Activated T-cell treated with anti-CD3 and anti-CD28 coated beads, Interleukin-2, amount 50 U/mL, for 72 hours (primary cell): Measurements from ENCODE around the gene RNASE1. TPM values are rescaled to one million over a fixed set of nuclear protein-coding genes. Genes with fewer than 3 reads are reported as not detected.
A peak's percentile ranks its signal among the peaks of the same experiment; 100 is the strongest.
"Not testable (repeated sequence)": the region's sequence is repeated elsewhere in the genome, so short reads cannot be mapped to it uniquely, and the experiment has no call there.

Experiments
- ATAC-seq, 2 donors: fragments of 150-1000 bp; cut with Tn5 transposase; replicated peaks in 1 of 2; 2 replicates each; pipeline ENCODE4 v1.10.0; 2021; ENCODE audit warnings: moderate library complexity in 2 of 2, mild to moderate bottlenecking in 1 of 2
- DNase-seq, 2 donors: peaks; one replicate each; pipeline ENCODE4 v3.0.0; 2021 to 2022; ENCODE audit warnings: mixed read lengths in 1 of 2
- H3K27ac Mint-ChIP-seq: one replicate; pipeline ENCODE4 v1.8.0; 2022; ENCODE audit warnings: mild to moderate bottlenecking, moderate library complexity, mixed read lengths
- H3K27me3 Mint-ChIP-seq: one replicate; pipeline ENCODE4 v1.8.0; 2022; ENCODE audit warnings: low read depth, mixed read lengths
- H3K36me3 Mint-ChIP-seq, 2 donors: one replicate each; pipeline ENCODE4 v1.8.0; 2022; ENCODE audit warnings: mixed read lengths in 2 of 2, mild to moderate bottlenecking in 1 of 2; ENCODE audit not compliant: insufficient read depth in 2 of 2
- H3K4me1 Mint-ChIP-seq: one replicate; pipeline ENCODE4 v1.8.0; 2022; ENCODE audit warnings: low read depth, mixed read lengths
- H3K4me3 Mint-ChIP-seq, 2 donors: one replicate each; pipeline ENCODE4 v1.8.0; 2022; ENCODE audit warnings: mild to moderate bottlenecking in 2 of 2, mixed read lengths in 2 of 2, moderate library complexity in 2 of 2
- H3K9me3 Mint-ChIP-seq, 2 donors: one replicate each; pipeline ENCODE4 v1.8.0; 2022; ENCODE audit warnings: mixed read lengths in 2 of 2
- total RNA-seq, 2 donors: library from RNA; stranded (reverse); gene quantifications; one replicate each; pipeline ENCODE4 v1.2.3, GENCODE V29; 2022

RNASE1 gene
- total RNA-seq, 2 donors from 2014 or later, result not detected

GRCh38 chr14:20775901-20776300, 26.7 kb downstream of the RNASE1 start:
- ATAC-seq (no peak), DNase-seq (no peak)
- no peaks in the 10 kb centered on the region for H3K9me3 Mint-ChIP-seq
- no peak overlapping the region for H3K4me3 Mint-ChIP-seq
- H3K4me1 Mint-ChIP-seq, result peaks cover 2% of the 10 kb centered on the region
- no peaks in the 10 kb centered on the region for H3K27me3 Mint-ChIP-seq
- H3K27ac Mint-ChIP-seq, result no peak overlapping the region
- H3K36me3 Mint-ChIP-seq, result no peaks in the 10 kb centered on the region

DNA sequence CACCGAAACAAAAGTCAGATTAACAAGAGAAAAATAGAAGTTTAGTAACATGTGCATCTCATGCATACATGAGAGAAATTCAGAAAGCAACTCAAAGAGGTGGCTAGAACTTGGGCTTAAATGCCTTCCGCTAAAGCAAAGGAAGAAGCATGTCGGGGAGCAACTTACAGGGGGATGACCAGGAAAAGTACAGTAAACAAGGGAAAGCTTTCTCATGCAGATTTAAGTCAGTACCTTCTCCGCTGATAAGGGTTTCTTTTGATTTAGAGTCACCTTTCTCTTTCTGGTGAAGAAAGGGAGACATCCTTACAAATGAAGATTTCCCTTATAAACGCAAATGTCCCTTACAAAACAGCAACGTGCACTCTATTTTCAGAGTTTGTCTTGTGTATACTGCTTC, 27.6 kb downstream of the RNASE1 start:
- DNase-seq, result no peak

GRCh38 chr14:20774258-20774824, 28.3 kb downstream of the RNASE1 start:
- no peak overlapping the region for H3K27ac Mint-ChIP-seq
- DNase-seq, result no peak
- H3K27me3 Mint-ChIP-seq, result no peaks in the 10 kb centered on the region
- H3K36me3 Mint-ChIP-seq, result no peaks in the 10 kb centered on the region
- no peaks in the 10 kb centered on the region for H3K4me1 Mint-ChIP-seq
- ATAC-seq, result no peak
- no peak overlapping the region for H3K4me3 Mint-ChIP-seq
- H3K9me3 Mint-ChIP-seq, result no peaks in the 10 kb centered on the region

More for the DNA sequence above, 27.6 kb downstream of the RNASE1 start:
- no peaks in the 10 kb centered on the region for H3K27me3 Mint-ChIP-seq
- H3K27ac Mint-ChIP-seq, result no peak overlapping the region
- no peaks in the 10 kb centered on the region for H3K9me3 Mint-ChIP-seq
- no peaks in the 10 kb centered on the region for H3K4me1 Mint-ChIP-seq
- no peaks in the 10 kb centered on the region for H3K36me3 Mint-ChIP-seq
- H3K4me3 Mint-ChIP-seq, result no peak overlapping the region
- no peak for ATAC-seq

DNA sequence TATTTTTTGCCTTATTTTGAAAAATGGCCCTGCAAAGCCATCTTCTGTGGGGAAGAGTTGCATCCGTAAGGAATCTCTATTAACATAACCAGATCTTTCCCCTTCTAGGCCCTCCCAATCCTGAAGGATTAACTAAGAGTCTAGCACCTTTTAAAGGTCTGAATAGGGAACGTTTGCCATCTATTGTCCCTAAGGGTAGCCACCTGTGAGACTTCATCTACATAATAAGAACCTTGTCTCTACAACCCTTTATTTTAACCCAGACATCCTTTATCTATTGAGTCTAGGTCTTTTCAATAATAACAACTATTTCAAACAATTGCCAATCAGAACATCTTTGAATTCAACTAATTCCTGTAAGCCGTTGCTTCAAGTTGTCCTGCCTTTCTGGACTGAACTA, 30.0 kb downstream of the RNASE1 start:
- H3K27me3 Mint-ChIP-seq, result no peaks in the 10 kb centered on the region

DNA sequence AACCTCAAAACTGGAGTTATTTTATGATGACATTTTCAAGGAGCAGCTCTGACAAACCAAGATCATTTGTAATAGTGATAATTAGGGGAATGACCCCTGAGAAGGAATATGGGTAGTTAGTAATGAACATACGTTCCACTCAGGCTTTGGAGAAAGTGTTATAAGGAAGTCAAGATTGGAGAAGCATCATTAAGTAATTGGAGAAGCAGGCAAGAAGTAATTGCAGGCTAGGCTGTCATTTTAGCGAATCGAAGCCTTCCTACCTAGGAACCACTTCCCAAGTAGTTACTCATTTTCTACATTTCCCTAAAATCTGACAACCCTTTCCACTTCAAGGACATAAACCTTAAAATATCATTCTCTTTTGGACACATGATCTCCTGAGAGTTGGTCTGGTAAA, 33.2 kb downstream of the RNASE1 start:
- Mint-ChIP-seq H3K36me3 (no peaks in the 10 kb centered on the region), H3K27me3 (no peaks in the 10 kb centered on the region), H3K9me3 (no peaks in the 10 kb centered on the region), H3K27ac (no peak overlapping the region), H3K4me1 (no peaks in the 10 kb centered on the region), H3K4me3 (no peak overlapping the region)
- ATAC-seq, result no peak
- no peak for DNase-seq

More for the DNA sequence above, 30.0 kb downstream of the RNASE1 start:
- H3K9me3 Mint-ChIP-seq, result no peaks in the 10 kb centered on the region
- ATAC-seq (no peak), DNase-seq (no peak)
- no peak overlapping the region for H3K27ac Mint-ChIP-seq
- no peak overlapping the region for H3K4me3 Mint-ChIP-seq
- no peaks in the 10 kb centered on the region for H3K36me3 Mint-ChIP-seq
- no peaks in the 10 kb centered on the region for H3K4me1 Mint-ChIP-seq

DNA sequence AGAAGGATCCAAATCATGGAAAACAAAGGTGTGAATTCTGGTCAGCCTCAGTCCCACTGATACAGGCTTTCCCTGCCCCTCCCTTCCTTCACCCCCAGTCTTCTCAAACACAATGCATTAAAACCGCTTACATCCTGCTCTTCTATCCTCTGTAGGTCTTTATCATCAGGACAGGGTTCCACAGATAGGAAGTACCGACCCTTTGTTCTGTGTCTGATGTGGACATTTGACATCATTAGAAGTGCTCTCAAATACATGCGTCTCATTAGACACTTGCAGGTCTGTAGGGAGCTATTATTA, 34.1 kb downstream of the RNASE1 start:
- Mint-ChIP-seq H3K27me3 (no peaks in the 10 kb centered on the region), H3K4me1 (no peaks in the 10 kb centered on the region), H3K27ac (no peak overlapping the region), H3K36me3 (no peaks in the 10 kb centered on the region), H3K4me3 (no peak overlapping the region), H3K9me3 (no peaks in the 10 kb centered on the region)
- no peak for ATAC-seq
- DNase-seq, result no peak

- Mint-ChIP-seq H3K4me3 (no peak overlapping the region), H3K36me3 (no peaks in the 10 kb centered on the region), H3K27ac (no peak overlapping the region), H3K9me3 (no peaks in the 10 kb centered on the region), H3K4me1 (no peaks in the 10 kb centered on the region), H3K27me3 (no peaks in the 10 kb centered on the region)
- peak in 1 of 2 donors; percentile 30 for ATAC-seq
- DNase-seq, result no peak
Measured at GRCh38 chr14:20760950-20761349, 41.7 kb downstream of the RNASE1 start.

DNA sequence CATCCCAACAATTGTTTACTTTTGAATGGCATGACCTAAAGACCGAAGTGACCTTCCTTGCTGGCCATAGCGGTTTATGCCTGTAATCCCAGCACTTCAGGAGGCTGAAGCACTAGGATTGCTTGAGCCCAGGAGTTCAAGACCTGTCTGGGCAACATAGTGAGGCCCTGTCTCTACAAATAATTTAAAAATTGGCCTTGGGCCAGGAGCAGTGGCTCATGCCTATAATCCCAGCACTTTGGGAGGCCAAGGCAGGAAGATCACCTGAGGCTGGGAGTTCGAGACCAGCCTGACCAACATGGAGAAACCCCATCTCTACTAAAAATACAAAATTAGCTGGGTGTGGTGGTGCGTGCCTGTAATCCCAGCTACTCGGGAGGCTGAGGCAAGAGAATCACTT, 43.2 kb downstream of the RNASE1 start:
- not testable (repeated sequence) for ATAC-seq, DNase-seq, H3K27me3 Mint-ChIP-seq

GRCh38 chr14:20757965-20758364, 44.7 kb downstream of the RNASE1 start:
- Mint-ChIP-seq H3K27me3 (no peaks in the 10 kb centered on the region), H3K4me1 (no peaks in the 10 kb centered on the region), H3K9me3 (peaks cover 2% of the 10 kb centered on the region in 2 donors), H3K36me3 (peaks cover 1% of the 10 kb centered on the region in 2 donors), H3K27ac (no peak overlapping the region), H3K4me3 (no peak overlapping the region)
- ATAC-seq (no peak), DNase-seq (peak; percentile 14 to 18)

More for the DNA sequence above, 43.2 kb downstream of the RNASE1 start:
- H3K27ac Mint-ChIP-seq, H3K4me3 Mint-ChIP-seq, H3K9me3 Mint-ChIP-seq, H3K36me3 Mint-ChIP-seq, H3K4me1 Mint-ChIP-seq: not testable (repeated sequence)

GRCh38 chr14:20755037-20755436, 47.6 kb downstream of the RNASE1 start:
- Mint-ChIP-seq H3K27ac (no peak overlapping the region), H3K36me3 (peaks cover 9 to 10% of the 10 kb centered on the region in 2 donors), H3K9me3 (peaks cover 7 to 12% of the 10 kb centered on the region in 2 donors), H3K4me3 (no peak overlapping the region), H3K4me1 (peaks cover 2% of the 10 kb centered on the region), H3K27me3 (peaks cover 6% of the 10 kb centered on the region)
- ATAC-seq (no peak), DNase-seq (no peak)

GRCh38 chr14:20754308-20754707, 48.3 kb downstream of the RNASE1 start:
- H3K27me3 Mint-ChIP-seq, result peaks cover 6% of the 10 kb centered on the region
- ATAC-seq, result no peak
- peaks cover 5% of the 10 kb centered on the region for H3K4me1 Mint-ChIP-seq
- H3K9me3 Mint-ChIP-seq, result peaks cover 7 to 12% of the 10 kb centered on the region in 2 donors
- no peak overlapping the region for H3K4me3 Mint-ChIP-seq
- DNase-seq, result no peak
- no peak overlapping the region for H3K27ac Mint-ChIP-seq
- peaks cover 9 to 10% of the 10 kb centered on the region in 2 donors for H3K36me3 Mint-ChIP-seq

DNA sequence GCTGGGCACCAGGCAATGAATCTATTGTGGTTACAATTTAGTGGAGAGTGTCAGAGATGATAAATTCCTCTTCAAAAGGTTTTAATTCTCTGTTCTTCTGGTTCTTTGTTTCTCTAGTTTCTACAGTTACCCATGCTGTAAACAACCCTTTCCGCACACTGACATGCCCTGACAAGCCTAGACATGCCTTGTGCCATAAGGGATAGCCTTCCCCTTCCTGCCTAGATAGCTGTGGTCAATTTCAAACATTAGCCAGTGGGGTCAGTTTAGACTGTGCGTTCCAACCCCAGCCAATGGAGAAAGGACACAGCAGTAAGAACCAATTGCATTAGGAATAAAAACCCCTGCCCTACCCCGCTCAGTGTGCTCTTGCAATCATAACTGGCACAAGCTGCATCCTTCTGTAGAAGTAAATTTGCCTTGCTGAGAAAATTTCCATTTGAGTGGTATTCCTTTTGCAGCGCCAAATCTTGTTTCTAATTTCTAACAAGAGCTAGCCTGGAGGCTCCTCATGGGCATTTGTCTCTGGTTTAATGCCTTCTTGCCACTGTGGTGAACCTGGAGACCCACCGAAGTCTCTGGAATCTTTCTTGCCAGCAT, 50.6 kb downstream of the RNASE1 start:
- peaks cover 12% of the 10 kb centered on the region for H3K27me3 Mint-ChIP-seq
- no peak overlapping the region for H3K27ac Mint-ChIP-seq
- ATAC-seq, result no peak

More for the DNA sequence above, 50.6 kb downstream of the RNASE1 start:
- DNase-seq, result no peak
- Mint-ChIP-seq H3K9me3 (peaks cover 7 to 12% of the 10 kb centered on the region in 2 donors), H3K4me3 (no peak overlapping the region), H3K36me3 (peaks cover 9 to 10% of the 10 kb centered on the region in 2 donors), H3K4me1 (peaks cover 5% of the 10 kb centered on the region)
